Common myeloid progenitor, CD34-positive (primary cell): ENCODE data around the gene CNTN5.

Experiments used
- CTCF ChIA-PET: fragments of 350-600 bp; sonication (Branson Sonifier 250); formaldehyde crosslinking; loops from one replicate; lab custom pipeline; 2021; ENCODE audit warnings: antibody characterized with exemption; lab: Charles Lee
- POLR2A ChIA-PET: fragments of 350-600 bp; sonication (Branson Sonifier 250); formaldehyde crosslinking; loops from one replicate; lab custom pipeline; 2021; ENCODE audit warnings: antibody characterized with exemption; lab: Charles Lee
- DNase-seq, 3 donors: peaks; one replicate each; pipeline versions ENCODE4 v3.0.0 to v3.0.0-alpha.2; 2013
- H3K27ac ChIP-seq, 2 experiments: 1 replicate in 1 of 2; 2 replicates in 1 of 2; pipeline ENCODE4 v1.7.0; 2013; ENCODE audit warnings: inconsistent platforms in 2 of 2, low read length in 2 of 2, mild to moderate bottlenecking in 2 of 2, low read depth in 1 of 2, moderate library complexity in 1 of 2; ENCODE audit not compliant: severe bottlenecking in 2 of 2, insufficient read depth in 1 of 2, poor library complexity in 1 of 2
- H3K27me3 ChIP-seq, 5 experiments: replicated peaks in 2 of 5; 1 replicate in 3 of 5; 2 replicates in 2 of 5; pipeline versions ENCODE4 v1.6.1 to v1.7.0; 2013; ENCODE audit warnings: low read length in 4 of 5, mild to moderate bottlenecking in 2 of 5, moderate library complexity in 2 of 5, inconsistent platforms in 1 of 5; ENCODE audit not compliant: insufficient read depth in 5 of 5, control insufficient read depth in 4 of 5
- H3K36me3 ChIP-seq, 4 experiments: 1 replicate in 2 of 4; 2 replicates in 2 of 4; pipeline versions ENCODE4 v1.6.1 to v1.7.0; 2013; ENCODE audit warnings: low read length in 3 of 4, control low read depth in 1 of 4, mild to moderate bottlenecking in 1 of 4; ENCODE audit not compliant: control insufficient read depth in 4 of 4, insufficient read depth in 4 of 4
- H3K4me1 ChIP-seq, 4 experiments: 1 replicate in 3 of 4; 2 replicates in 1 of 4; pipeline versions ENCODE4 v1.6.1 to v1.7.1; 2013; ENCODE audit warnings: low read length in 3 of 4, mild to moderate bottlenecking in 3 of 4, control low read depth in 1 of 4, inconsistent platforms in 1 of 4, moderate library complexity in 1 of 4; ENCODE audit not compliant: control insufficient read depth in 4 of 4, insufficient read depth in 4 of 4; ENCODE audit errors: control extremely low read depth in 1 of 4
- H3K4me3 ChIP-seq, 7 experiments: 1 replicate in 4 of 7; 2 replicates in 3 of 7; pipeline versions ENCODE4 v1.5.1 to v1.7.0; 2013; ENCODE audit warnings: mild to moderate bottlenecking in 7 of 7, low read length in 6 of 7, moderate library complexity in 6 of 7, inconsistent platforms in 2 of 7, low read depth in 2 of 7, control low read depth in 1 of 7; ENCODE audit not compliant: insufficient read depth in 4 of 7, control insufficient read depth in 1 of 7; ENCODE audit errors: extremely low read depth in 1 of 7
- H3K9me3 ChIP-seq, 5 experiments: 1 replicate in 4 of 5; 2 replicates in 1 of 5; pipeline versions ENCODE4 v1.6.1 to v1.7.1; 2013; ENCODE audit warnings: low read length in 4 of 5, mild to moderate bottlenecking in 2 of 5, inconsistent platforms in 1 of 5, low read depth in 1 of 5, moderate library complexity in 1 of 5; ENCODE audit not compliant: control insufficient read depth in 4 of 5, insufficient read depth in 2 of 5; ENCODE audit errors: control extremely low read depth in 1 of 5
- WGBS: methylation state at CpG from one replicate; pipeline ENCODE4 v1.1.5; 2013; ENCODE audit not compliant: insufficient coverage; 5-methylcytosine and 5-hydroxymethylcytosine counted together

The CNTN5 gene

GRCh38 chr11:99884750-99885149, 864.0 kb downstream of the CNTN5 start:
- no peaks in the 10 kb centered on the region for H3K36me3 ChIP-seq
- POLR2A ChIA-PET: no interaction called here
- H3K4me1 ChIP-seq: no peaks in the 10 kb centered on the region
- H3K27ac ChIP-seq: no peak overlapping the region
- no peaks in the 10 kb centered on the region for H3K9me3 ChIP-seq
- CTCF ChIA-PET: no interaction called here
- no peaks in the 10 kb centered on the region for H3K27me3 ChIP-seq
- no CpG with 5 or more reads among the region's 6 CpGs for WGBS
- no peak overlapping the region for H3K4me3 ChIP-seq
- no peak for DNase-seq

GRCh38 chr11:99887481-99887880, 866.7 kb downstream of the CNTN5 start:
- H3K4me1 ChIP-seq: no peaks in the 10 kb centered on the region
- H3K27ac ChIP-seq: no peak overlapping the region
- no peak overlapping the region for H3K4me3 ChIP-seq
- ChIA-PET CTCF (no interaction called here), POLR2A (no interaction called here)
- H3K27me3 ChIP-seq: no peaks in the 10 kb centered on the region
- DNase-seq: no peak
- no peaks in the 10 kb centered on the region for H3K36me3 ChIP-seq
- no peaks in the 10 kb centered on the region for H3K9me3 ChIP-seq
- WGBS: 90% methylated on average over 4 of the region's 5 CpGs

- Histone ChIP-seq H3K27ac (no peak overlapping the region), H3K4me3 (no peak overlapping the region), H3K36me3 (no peaks in the 10 kb centered on the region), H3K4me1 (no peaks in the 10 kb centered on the region), H3K27me3 (no peaks in the 10 kb centered on the region), H3K9me3 (peaks cover 0 to 10% (median 2%) of the 10 kb centered on the region in 5 experiments)
- no peak for DNase-seq
- WGBS: no CpG with 5 or more reads among the region's 1 CpG
- ChIA-PET POLR2A (no interaction called here), CTCF (no interaction called here)
Measured at GRCh38 chr11:99893811-99894210, 873.1 kb downstream of the CNTN5 start.

GRCh38 chr11:99901175-99901574, 880.4 kb downstream of the CNTN5 start:
- no peak for DNase-seq
- 100% methylated on average over 3 of the region's 3 CpGs for WGBS
- CTCF ChIA-PET: interaction anchor here (1.0 kb wide), 1 partner anchor 11 kb away, joined by 3 read pairs; no protein-coding TSS in a partner anchor

GRCh38 chr11:99911116-99911515, 890.4 kb downstream of the CNTN5 start:
- Histone ChIP-seq H3K4me3 (no peak overlapping the region), H3K4me1 (no peaks in the 10 kb centered on the region), H3K9me3 (no peaks in the 10 kb centered on the region), H3K27ac (no peak overlapping the region), H3K27me3 (no peaks in the 10 kb centered on the region), H3K36me3 (no peaks in the 10 kb centered on the region)
- POLR2A ChIA-PET: interaction anchor here (1.1 kb wide), 1 partner anchor 64 kb away, joined by 3 read pairs; no protein-coding TSS in a partner anchor
- DNase-seq: no peak
- CTCF ChIA-PET: interaction anchor here (1.2 kb wide), 1 partner anchor 10 kb away, joined by 3 read pairs; no protein-coding TSS in a partner anchor
- WGBS: 36% methylated on average over 3 of the region's 3 CpGs

More at GRCh38 chr11:99901175-99901574, 880.4 kb downstream of the CNTN5 start:
- Histone ChIP-seq H3K27ac (no peak overlapping the region), H3K9me3 (peaks cover 0 to 9% (median 0%) of the 10 kb centered on the region in 5 experiments), H3K4me1 (no peaks in the 10 kb centered on the region), H3K36me3 (no peaks in the 10 kb centered on the region), H3K27me3 (no peaks in the 10 kb centered on the region), H3K4me3 (no peak overlapping the region)
- POLR2A ChIA-PET: no interaction called here

GRCh38 chr11:99916078-99916477, 895.3 kb downstream of the CNTN5 start:
- 91% methylated on average over 3 of the region's 4 CpGs for WGBS
- POLR2A ChIA-PET: no interaction called here

GRCh38 chr11:99918761-99919160, 898.0 kb downstream of the CNTN5 start:
- DNase-seq: no peak
- 91% methylated on average over 3 of the region's 3 CpGs for WGBS

More at GRCh38 chr11:99916078-99916477, 895.3 kb downstream of the CNTN5 start:
- H3K27ac ChIP-seq: no peak overlapping the region
- no peaks in the 10 kb centered on the region for H3K27me3 ChIP-seq
- peaks cover 0 to 6% (median 2%) of the 10 kb centered on the region in 5 experiments for H3K9me3 ChIP-seq
- H3K36me3 ChIP-seq: no peaks in the 10 kb centered on the region
- CTCF ChIA-PET: no interaction called here
- no peak overlapping the region for H3K4me3 ChIP-seq
- no peak for DNase-seq
- H3K4me1 ChIP-seq: no peaks in the 10 kb centered on the region

More at GRCh38 chr11:99918761-99919160, 898.0 kb downstream of the CNTN5 start:
- H3K27me3 ChIP-seq: no peaks in the 10 kb centered on the region
- H3K4me3 ChIP-seq: no peak overlapping the region
- POLR2A ChIA-PET: no interaction called here
- H3K4me1 ChIP-seq: no peaks in the 10 kb centered on the region
- no peak overlapping the region for H3K27ac ChIP-seq
- CTCF ChIA-PET: no interaction called here
- H3K9me3 ChIP-seq: peaks cover 0 to 6% (median 2%) of the 10 kb centered on the region in 5 experiments
- H3K36me3 ChIP-seq: no peaks in the 10 kb centered on the region
